ENCODE data around the gene IRF2BPL.
A peak's percentile ranks its signal among the peaks of the same experiment; 100 is the strongest.

IRF2BPL gene

DNA sequence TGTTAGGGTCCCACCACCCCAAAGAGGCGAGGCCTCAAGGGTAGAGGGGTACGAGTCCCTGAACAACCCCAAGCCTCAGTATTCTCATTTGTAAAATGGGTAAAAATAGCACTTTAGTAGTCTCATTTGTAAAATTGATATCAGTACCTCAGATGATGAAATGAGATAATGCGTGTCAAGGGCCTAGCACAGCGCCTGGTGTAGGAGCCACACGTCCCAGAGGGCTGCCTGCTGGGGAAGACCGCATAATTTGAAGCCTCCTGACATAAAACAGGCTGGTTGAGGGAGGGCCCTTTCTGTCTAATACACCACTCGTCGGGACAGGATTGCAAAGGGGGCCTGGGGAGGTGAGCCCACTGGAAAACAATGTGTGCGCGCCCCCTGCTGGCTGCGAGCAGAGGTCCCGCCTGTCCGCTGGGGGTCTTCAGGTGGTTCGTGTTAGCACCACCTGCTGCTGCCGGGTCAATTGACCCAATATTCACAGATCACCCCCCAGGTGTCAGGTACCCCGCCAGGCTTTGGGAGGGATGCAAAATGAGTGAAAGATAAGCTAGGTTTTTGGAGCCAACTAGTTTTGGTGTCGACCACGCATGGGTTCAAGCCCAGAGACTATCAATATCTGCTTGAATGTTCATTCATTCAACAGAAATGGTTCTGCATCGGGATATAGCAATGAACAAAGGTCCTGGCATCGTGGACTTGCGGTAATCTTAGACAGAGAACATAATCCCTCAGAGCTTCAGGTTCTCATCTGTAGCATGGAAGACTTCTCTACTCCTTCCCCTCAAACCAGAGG is 24.7 kb upstream of the IRF2BPL start:
- peak; percentile 94 to 95 for DNase-seq

- peak in 1 of 2 experiments; percentile 67 for DNase-seq
Observed at GRCh38 chr14:77052281-77053044, 24.0 kb upstream of the IRF2BPL start.

GRCh38 chr14:77051116-77051515 is 22.6 kb upstream of the IRF2BPL start:
- no peak for DNase-seq

DNA sequence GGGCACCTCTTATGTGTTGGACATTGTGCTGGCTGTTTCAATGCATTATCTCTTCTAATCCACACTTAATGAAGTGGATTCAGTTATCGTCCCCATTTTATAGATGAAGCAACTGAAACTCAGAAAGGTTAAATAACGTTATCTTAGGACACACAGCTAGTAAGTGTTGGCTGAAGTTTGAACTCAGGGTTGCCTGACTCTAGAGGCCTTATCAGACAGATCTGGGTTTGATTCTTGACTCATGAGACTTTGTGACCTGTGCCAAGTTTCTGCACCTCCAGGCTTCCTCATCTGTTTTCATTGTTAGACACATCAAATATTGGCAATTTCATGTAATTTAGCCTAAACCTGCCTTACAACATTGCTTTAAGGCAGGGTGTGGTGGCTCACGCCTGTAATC is 18.2 kb upstream of the IRF2BPL start:
- no peak for DNase-seq

DNA sequence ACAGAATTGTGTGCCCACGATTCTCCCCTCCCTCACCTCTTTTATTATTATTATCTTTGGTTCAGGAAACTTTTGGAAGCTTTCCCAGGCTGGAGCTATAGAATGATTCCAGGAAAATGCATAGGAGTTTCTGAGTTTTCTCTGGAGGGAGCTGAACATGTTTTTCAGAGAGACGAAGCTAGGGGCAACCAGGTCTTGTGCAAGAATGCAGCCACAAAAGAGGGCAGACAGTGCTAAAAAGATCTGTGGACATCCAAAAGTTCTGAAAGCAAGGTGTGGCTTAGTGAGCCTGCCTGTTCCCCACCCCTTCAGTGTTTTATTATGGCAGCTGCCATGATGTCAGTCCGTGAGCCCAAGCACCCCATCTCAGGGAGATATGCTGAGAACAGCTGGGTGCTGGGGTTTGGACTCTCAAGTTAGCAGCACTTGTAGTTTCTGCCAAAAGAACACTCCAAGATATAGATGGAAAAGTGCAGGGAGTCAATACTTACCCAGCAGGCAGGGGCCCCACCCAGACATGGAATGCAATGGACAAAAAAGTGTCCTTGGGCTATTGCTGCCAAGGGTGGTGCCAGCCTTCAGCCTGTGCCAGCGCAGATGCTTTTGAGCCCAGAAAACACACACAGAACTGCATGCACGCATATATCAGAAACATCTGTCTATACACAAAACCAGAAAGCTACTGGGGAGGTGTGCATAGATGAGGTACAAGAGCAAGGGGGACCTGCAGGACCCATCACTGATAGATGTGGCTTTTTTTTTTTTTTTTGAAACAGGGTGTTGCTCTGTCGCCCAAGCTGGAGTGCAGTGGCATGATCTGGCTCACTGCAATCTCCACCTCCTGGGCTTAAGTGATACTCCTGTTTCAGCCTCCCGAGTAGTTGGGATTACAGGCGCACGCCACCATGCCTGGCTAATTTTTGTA is 17.0 kb upstream of the IRF2BPL start:
- peak in 1 of 2 experiments; percentile 59 for DNase-seq

DNA sequence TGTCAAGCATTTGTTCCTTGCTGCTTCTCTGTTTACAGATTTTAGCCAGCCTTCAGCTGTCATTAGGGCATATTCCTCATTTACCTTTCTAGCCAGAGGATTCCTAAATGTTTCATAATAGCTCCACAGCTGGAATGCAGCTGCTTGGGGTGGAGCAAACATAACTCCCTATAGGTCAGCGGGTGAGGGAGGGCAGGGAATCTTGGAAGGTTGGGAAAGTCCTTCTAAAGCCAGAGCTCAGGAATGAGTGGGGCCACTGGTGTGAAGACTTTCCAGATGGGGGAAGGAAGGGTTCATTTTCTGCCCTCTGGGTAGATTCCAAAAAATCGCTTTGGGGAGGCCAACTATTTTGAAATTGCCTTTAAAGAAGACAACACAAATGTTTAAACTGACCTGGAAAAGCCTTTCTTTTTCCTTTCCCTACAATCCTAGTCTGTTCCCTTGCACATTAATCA is 16.3 kb upstream of the IRF2BPL start:
- DNase-seq: no peak

- peak; percentile 26 to 61 for DNase-seq
Observed at GRCh38 chr14:77043984-77044485, 15.5 kb upstream of the IRF2BPL start.

DNA sequence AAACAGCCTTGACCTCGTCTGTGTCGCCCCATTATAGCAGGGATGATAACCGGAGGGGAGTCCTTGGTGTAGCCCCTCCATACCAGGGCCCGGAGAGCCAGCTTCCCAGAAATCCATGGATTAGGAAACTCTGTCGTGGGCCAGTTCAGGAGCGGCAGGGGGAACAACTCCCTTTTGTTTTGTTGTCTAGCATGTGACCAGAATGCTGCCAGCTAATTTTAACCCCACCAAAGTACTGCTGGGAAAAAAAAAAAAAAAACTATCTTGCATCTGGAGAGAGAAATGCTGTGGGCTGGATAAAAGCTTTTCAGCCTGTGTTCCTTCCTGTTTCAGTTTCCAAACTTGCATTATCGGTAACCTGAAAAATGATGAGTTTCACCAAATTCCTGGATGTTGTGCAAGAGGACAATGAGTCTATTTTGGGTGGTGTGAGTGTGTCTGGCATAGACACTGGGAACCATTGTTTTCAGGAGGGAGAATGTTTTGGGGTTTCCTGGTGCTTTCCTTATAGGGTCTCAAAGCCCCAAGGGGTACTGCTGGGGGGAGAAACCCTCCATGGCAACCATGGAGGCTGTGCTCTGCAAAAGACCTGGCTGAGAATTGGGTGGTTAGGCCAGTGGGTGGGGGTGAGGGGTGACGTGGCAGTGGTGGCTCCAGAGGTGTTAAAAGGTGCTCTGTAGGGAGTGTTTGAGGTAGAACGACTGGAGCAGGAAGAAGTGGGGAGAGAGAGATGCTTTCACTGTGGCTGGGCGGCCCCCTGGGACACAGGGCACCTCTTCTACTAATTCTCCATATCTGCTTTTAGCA is 14.9 kb upstream of the IRF2BPL start:
- no peak for DNase-seq

DNA sequence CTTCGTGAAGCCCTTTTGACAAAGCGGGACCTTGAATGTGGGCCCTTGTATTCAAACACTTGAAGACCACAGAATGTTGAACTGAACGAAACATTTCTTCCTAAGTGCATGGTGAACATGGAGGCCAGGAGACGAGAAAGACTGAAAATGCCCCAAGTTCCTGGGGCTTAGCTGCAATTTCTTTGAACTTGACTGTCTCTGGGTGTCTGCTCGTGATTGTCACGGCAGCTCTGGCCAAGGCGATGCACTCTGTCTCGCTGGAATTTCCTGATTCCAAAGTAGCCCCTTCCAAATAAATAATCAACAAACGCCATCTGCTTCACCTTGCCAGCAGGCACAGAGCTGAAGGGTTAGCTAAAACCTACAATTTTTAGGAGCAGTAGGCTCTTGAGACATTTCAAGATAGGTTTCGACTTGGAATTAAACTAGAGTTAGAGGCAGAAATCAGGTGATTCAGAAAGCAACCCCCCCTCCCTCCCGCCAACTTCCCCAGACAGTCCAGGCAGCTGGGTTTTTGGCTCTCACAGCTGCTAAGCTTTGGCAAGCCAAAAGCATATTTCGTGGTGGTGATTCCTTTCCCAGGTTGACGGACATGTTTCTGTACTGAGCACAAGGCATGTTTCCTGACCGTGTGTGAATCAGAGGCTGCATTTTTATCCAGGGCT is 13.5 kb upstream of the IRF2BPL start:
- DNase-seq: peak; percentile 68 to 82

- DNase-seq: peak; percentile 72 to 78
Observed at GRCh38 chr14:77040741-77041653, 12.5 kb upstream of the IRF2BPL start.

- DNase-seq: peak; percentile 100
Observed at GRCh38 chr14:77040059-77040740, 11.7 kb upstream of the IRF2BPL start.

- peak; percentile 82 to 87 for DNase-seq
Observed at GRCh38 chr14:77039285-77040058, 11.0 kb upstream of the IRF2BPL start.

- peak in 1 of 2 experiments; percentile 61 for DNase-seq
Observed at GRCh38 chr14:77037938-77038568, 9.5 kb upstream of the IRF2BPL start.

DNA sequence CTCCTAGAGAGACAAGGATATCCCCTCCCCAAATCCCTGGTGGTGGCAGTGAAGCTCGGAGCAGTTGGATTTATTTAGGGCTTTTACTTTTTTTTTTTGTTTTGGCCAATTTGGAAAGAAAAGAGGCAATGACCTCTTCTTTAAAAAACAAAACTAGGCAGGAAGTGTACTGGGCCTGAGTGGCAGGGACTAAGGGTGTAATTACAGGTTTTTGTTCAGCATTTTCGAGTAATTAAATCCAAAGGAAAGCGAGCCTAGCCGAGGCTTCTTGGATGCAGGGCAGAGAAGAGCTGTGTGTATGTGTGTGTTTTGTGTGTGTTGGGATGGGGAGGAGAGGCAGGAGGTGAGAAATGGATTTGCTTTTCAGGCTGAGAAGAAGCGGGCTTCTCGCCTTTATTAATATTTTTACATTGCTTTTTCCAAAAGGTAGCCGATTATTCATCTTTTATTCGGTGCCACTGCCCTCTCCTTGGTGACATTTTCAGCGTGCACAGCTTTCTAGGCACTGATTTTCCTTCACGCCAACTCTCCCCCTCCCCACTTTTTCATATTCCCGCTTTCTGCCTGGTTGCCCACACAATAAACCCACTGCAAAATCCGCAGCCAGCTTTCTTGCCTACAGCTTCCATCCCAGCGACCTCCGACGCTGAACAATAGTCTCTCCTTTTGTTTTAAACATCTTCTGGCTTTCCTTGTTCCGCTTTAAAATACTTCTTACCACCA is 8.9 kb upstream of the IRF2BPL start:
- no peak for DNase-seq

- no peak for DNase-seq
Observed at GRCh38 chr14:77036484-77037214, 8.1 kb upstream of the IRF2BPL start.

DNA sequence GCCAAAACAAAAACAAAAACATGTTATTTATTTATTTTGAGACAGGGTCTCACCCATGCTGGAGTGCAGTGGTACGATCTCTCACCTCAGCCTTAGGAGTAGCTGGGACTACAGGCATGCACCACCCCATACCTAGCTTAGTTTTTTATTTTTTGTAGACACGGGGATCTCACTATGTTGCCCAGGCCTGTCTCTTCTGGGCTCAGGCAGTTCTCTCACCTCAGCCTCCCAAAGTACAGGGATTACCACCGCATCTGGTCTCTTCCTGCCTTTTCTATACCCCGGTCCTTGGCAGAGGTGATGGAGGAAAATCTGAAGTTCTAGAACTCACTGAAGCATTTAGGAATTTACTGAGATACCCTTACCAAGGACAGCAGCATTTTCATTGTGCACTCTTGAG is 6.8 kb upstream of the IRF2BPL start:
- no peak for DNase-seq

Data from NCI-H524 (cell line).